GM04503 (cell line): ENCODE results near the gene CCL14.

Experiments used
- DNase-seq: peaks from one replicate; pipeline ENCODE4 v3.0.0-alpha.2; 2012; ENCODE audit warnings: low read depth

CCL14 gene

GRCh38 chr17:35988164-35988563 is 1.6 kb upstream of the CCL14 start:
- DNase-seq = no peak

- no peak for DNase-seq
These were observed 2.4 kb downstream of the CCL14 start for GRCh38 chr17:35984140-35984539.

GRCh38 chr17:35982409-35983191 is 3.9 kb downstream of the CCL14 start:
- no peak for DNase-seq

- no peak for DNase-seq
These were observed 4.6 kb downstream of the CCL14 start for GRCh38 chr17:35981908-35982330.

- no peak for DNase-seq
These were observed 5.3 kb downstream of the CCL14 start, which contains the start of gene CCL16 for GRCh38 chr17:35981246-35981645. Gene CCL16, minus strand, starts transcription at chr17:35981497. Its CDS starts 77 bp downstream, at chr17:35981420.

- no peak for DNase-seq
These were observed 8.2 kb downstream of the CCL14 start for GRCh38 chr17:35978346-35978745.

- DNase-seq = no peak
These were observed 9.0 kb downstream of the CCL14 start for GRCh38 chr17:35977509-35977908.

GRCh38 chr17:35973333-35974260 is 12.9 kb downstream of the CCL14 start:
- DNase-seq = peak; percentile 3

GRCh38 chr17:35972945-35973332 is 13.6 kb downstream of the CCL14 start:
- no peak for DNase-seq

GRCh38 chr17:35972535-35972934 is 14.0 kb downstream of the CCL14 start:
- no peak for DNase-seq

GRCh38 chr17:35972066-35972465 is 14.5 kb downstream of the CCL14 start:
- DNase-seq = no peak

- peak; percentile 4 for DNase-seq
These were observed 16.8 kb downstream of the CCL14 start for GRCh38 chr17:35969558-35970380.

GRCh38 chr17:35968520-35969054 is 17.9 kb downstream of the CCL14 start:
- no peak for DNase-seq

- no peak for DNase-seq
These were observed 21.3 kb downstream of the CCL14 start for GRCh38 chr17:35965272-35965671.

GRCh38 chr17:35963663-35964062 is 22.9 kb downstream of the CCL14 start:
- DNase-seq = no peak

GRCh38 chr17:35953720-35954119 is 32.8 kb downstream of the CCL14 start:
- no peak for DNase-seq

GRCh38 chr17:35949401-35949800 is 37.1 kb downstream of the CCL14 start:
- DNase-seq = no peak

- no peak for DNase-seq
These were observed 38.4 kb downstream of the CCL14 start for GRCh38 chr17:35948092-35948491.

GRCh38 chr17:35947156-35947585 is 39.4 kb downstream of the CCL14 start:
- DNase-seq = no peak

GRCh38 chr17:35944151-35944550 is 42.4 kb downstream of the CCL14 start:
- no peak for DNase-seq

GRCh38 chr17:35943537-35943936 is 43.0 kb downstream of the CCL14 start, which contains the start of gene LYZL6:
Gene LYZL6, minus strand, starts transcription at chr17:35943713. Its CDS starts 4,357 bp downstream, at chr17:35939356.
- no peak for DNase-seq
